LNCAP (cell line): ENCODE data around the gene RIPK4.

Experiments
- CTCF ChIP-seq: fragments of 450-650 bp; IDR thresholded peaks from 2 replicates; pipeline ENCODE4 v1.5.1; 2017; ENCODE audit warnings: mild to moderate bottlenecking

RIPK4 gene

DNA sequence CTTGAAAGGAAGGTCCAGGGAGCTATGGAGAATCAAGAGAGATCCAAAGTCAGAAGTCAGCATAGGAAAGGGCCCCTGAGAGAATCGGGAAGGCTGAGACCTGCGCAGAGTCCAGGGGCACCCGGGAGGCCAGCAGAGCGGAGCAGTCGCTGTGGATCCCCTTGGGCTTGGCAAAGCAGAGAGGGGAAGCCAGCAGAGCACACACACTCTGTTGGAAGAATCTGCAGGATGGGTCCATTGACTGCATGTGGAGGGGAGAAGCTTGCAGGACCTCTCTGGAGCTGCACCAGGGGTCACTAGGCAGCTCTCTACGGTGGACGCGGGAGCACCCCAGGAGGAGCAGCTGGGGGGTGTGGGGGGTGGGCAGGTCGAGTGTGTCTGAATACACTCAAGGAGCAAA, 6.4 kb downstream of the RIPK4 start:
- TF ChIP-seq CTCF: no peak

DNA sequence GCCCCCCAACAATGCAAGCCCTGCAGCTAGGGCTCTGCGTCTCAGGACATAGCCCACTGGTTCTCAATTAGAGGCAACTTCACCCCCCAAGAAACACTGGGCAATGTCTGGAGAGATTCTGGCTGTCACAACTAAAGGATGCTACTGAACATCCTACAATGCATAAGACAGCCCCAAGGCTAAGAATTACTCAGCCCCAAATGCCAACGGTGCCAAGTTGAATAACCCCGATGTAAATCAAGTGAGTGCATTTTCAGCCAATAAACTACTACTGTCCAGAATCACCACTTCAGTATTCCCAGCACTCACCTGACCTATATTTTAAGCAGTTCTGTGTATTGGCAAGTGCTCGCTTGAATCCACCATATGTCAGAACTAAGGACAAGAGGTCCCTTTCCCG, 6.9 kb downstream of the RIPK4 start:
- no peak for TF ChIP-seq CTCF

- no peak for TF ChIP-seq CTCF
Observed at GRCh38 chr21:41759214-41759840, 7.5 kb downstream of the RIPK4 start.

DNA sequence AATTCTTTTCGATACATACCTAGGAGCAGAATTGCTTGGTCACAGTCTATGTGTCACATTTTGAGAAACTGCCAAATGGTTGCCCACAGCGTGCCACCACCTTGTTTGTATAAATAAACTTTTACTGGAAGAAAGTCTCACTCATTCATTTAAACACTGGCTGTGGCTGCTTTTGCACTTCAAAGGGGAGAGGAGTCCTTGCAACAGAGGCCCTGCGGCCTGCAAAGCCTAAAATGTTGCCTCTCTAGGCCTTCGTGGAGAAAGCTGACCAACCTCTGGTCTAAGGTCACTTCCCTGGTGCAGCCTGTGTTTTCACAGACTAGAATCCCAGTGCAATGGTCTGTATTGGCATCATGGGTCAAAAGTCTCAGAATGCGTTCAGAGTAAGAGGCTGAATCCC, 8.3 kb downstream of the RIPK4 start:
- no peak for TF ChIP-seq CTCF

DNA sequence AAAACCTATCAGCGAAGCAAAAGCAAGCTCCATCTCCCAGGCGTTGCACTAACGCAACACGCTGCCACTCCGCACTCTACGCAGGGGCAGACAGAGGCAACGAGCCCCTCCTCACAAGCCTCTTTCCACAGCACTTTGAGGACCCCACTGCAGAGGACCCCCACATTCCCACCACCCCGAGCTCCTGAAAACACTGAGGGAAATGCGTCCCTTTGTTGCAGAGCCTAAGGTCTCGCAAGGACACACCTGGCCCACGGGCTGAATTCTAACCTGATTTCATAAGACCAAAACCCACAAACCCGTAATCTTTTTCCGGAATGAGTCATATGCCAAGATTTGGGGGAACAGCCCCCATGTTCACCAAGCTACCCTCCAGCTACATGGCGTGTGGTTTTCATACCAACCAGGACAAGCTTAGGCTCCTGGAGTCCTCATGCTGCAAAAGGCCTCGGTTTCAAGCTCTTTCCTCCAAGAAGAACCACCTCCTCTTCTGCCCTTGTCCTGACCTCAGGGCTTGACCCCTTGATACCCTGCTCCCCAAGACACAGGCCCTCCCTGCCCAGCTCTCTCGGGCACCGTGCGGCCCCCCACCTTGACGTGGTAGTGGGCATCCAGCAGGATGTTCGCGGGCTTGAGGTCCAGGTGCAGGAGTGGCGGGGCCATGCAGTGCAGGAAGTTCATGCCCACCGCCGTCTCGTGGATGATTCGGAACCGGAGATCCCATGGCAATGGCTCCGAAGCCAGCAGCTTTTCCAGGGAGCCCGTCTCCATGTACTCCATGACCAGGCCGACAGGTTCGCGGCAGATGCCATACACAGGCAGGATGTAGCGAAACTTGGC, 10.7 kb downstream of the RIPK4 start:
- no peak for TF ChIP-seq CTCF

DNA sequence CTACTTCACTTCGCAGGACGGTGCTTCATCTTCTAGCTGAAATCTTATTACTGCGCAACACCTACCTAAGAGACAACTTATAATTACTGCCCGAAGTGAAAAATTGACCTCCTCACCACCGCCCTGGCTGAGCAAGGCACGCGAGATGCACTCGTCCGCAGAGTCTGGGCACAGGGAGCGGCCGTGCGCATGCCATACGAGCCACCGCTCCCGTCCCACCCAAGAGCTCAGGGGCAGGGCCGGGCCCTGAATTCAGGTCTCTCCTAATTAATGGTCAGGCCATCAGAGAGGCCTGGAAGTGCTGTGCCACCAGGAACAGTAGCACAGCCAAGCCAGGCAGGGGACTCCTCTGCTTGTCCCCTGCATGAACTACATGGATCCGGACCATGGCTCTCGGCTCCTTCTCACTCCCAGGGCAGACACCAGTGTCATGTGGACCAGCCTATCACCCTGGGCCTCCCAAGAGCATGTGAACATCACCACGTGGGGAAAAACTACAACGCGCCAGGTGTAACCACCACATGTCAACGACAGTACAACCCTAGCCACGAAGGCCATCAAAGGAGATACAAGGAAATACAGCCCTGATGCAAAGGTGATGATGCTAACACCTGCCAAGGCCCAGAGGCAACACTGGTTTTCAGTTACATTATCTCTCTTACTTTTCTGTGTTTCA, 11.5 kb downstream of the RIPK4 start:
- no peak for TF ChIP-seq CTCF

DNA sequence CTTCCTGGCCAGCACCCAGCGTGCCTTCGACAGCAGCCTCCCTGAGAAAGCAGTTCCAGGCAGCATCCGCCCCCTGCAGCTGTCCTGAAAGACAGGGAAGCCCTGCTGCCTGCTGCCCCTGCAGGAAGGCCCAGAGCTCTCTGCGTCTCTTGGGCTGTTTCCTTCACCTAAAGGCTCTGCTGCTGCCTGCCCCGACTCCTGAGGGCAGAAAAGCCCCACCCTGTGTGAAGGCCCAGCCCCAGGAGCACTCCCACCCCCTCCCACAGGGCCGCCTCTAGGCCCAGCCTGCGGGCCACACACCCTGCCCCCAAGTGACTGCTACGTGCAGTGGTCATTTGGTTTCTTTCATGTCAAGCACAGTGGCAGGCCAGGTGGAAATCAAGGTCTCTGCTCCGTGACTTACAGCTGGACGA, 12.4 kb downstream of the RIPK4 start:
- no peak for TF ChIP-seq CTCF
